Fibroblast of lung (primary cell): Measurements from ENCODE around the gene CCNI.

Experiments used
- EZH2 ChIP-seq: IDR thresholded peaks from 2 replicates; pipeline ENCODE4 v1.5.1; 2012; ENCODE audit warnings: low read length, control low read depth, mild to moderate bottlenecking; ENCODE audit errors: missing control alignments
- TF ChIP-seq, protein P1 (sequence below), 2 donors: IDR thresholded peaks in 1 of 2; conservative IDR thresholded peaks in 1 of 2; 1 replicate in 1 of 2; 2 replicates in 1 of 2; pipeline ENCODE4 v1.5.1; 2011 to 2012; ENCODE audit warnings: low read length in 2 of 2, control low read depth in 1 of 2, inconsistent platforms in 1 of 2, low read depth in 1 of 2, mild to moderate bottlenecking in 1 of 2

DNA sequence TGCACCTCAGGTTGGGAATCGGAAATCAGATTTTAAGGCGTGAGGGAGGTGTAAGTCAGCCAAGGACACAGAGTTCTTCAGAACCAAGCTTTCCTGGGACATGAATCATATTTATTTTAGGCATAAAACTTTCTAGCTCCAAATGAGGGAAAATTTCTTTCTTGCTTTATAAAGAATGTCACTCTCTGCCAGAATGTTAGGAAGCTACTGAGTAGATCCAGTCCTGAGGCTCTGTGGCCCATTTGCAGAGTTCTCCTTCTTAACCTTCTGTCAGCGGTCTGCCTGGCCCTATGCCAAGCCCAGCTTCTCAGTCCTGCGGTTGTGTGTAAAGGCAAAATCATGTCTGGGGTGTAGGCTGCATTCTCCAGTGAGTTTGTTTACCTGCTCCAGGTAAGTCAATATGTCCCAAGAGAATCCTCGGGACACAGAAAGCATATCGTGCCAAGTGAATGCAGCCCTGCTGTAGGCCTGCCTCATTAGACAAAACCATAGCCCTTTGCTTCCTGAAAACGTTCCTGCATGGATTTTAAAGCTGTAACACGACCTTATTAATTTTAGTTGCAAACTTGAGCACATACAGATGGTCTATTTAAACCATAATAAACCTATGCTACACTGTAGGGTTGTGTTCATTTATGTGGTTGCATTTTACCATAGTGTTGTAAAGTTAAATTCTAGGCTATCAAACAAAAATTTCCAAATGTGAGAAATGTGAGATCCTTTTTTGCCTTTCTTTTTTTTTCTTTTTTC, 29.2 kb upstream of the CCNI start:
- TF ChIP-seq EZH2 = no peak
- TF ChIP-seq, protein P1, sequence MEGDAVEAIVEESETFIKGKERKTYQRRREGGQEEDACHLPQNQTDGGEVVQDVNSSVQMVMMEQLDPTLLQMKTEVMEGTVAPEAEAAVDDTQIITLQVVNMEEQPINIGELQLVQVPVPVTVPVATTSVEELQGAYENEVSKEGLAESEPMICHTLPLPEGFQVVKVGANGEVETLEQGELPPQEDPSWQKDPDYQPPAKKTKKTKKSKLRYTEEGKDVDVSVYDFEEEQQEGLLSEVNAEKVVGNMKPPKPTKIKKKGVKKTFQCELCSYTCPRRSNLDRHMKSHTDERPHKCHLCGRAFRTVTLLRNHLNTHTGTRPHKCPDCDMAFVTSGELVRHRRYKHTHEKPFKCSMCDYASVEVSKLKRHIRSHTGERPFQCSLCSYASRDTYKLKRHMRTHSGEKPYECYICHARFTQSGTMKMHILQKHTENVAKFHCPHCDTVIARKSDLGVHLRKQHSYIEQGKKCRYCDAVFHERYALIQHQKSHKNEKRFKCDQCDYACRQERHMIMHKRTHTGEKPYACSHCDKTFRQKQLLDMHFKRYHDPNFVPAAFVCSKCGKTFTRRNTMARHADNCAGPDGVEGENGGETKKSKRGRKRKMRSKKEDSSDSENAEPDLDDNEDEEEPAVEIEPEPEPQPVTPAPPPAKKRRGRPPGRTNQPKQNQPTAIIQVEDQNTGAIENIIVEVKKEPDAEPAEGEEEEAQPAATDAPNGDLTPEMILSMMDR (conservative IDR thresholded peaks at IDR 0.05 in 1 of 2, IDR thresholded peaks at IDR 0.05 in 1 of 2; ENCODE audit: low read depth in 1 of 2, low read length in 2 of 2) = no peak
